ENCODE data around the gene TENM4. TPM values are rescaled to one million over a fixed set of nuclear protein-coding genes. Genes with fewer than 3 reads are reported as not detected.

TENM4 gene
- total RNA-seq, 1 donor from 2014 or later = not detected

- Mint-ChIP-seq H3K4me1 (no peaks in the 10 kb centered on the region), H3K9me3 (peaks cover 6% of the 10 kb centered on the region), H3K27me3 (no peaks in the 10 kb centered on the region), H3K36me3 (ENCODE audit: low read depth) (no peaks in the 10 kb centered on the region), H3K27ac (no peak overlapping the region), H3K4me3 (no peak overlapping the region)
- intact Hi-C loops (cut with micrococcal nuclease) = no loop called here
- DNase-seq = no peak
These were observed 564.2 kb downstream of the TENM4 start for GRCh38 chr11:78876676-78877075.

GRCh38 chr11:78870655-78871054 is 570.2 kb downstream of the TENM4 start:
- intact Hi-C loops (cut with micrococcal nuclease) = no loop called here

GRCh38 chr11:78869293-78869692 is 571.5 kb downstream of the TENM4 start:
- H3K9me3 Mint-ChIP-seq = no peaks in the 10 kb centered on the region
- H3K4me3 Mint-ChIP-seq = no peak overlapping the region
- H3K27me3 Mint-ChIP-seq = peaks cover 13% of the 10 kb centered on the region
- intact Hi-C loops (cut with micrococcal nuclease) = no loop called here
- H3K4me1 Mint-ChIP-seq = no peaks in the 10 kb centered on the region
- no peaks in the 10 kb centered on the region for H3K36me3 Mint-ChIP-seq (ENCODE audit: low read depth)
- H3K27ac Mint-ChIP-seq = no peak overlapping the region
- DNase-seq = no peak

More at GRCh38 chr11:78870655-78871054, 570.2 kb downstream of the TENM4 start:
- H3K27ac Mint-ChIP-seq = no peak overlapping the region
- H3K27me3 Mint-ChIP-seq = peaks cover 13% of the 10 kb centered on the region
- DNase-seq = no peak
- H3K9me3 Mint-ChIP-seq = no peaks in the 10 kb centered on the region
- H3K4me3 Mint-ChIP-seq = no peak overlapping the region
- H3K4me1 Mint-ChIP-seq = no peaks in the 10 kb centered on the region
- no peaks in the 10 kb centered on the region for H3K36me3 Mint-ChIP-seq (ENCODE audit: low read depth)

- DNase-seq = no peak
- intact Hi-C loops (cut with micrococcal nuclease) = no loop called here
- Mint-ChIP-seq H3K27me3 (peaks cover 13% of the 10 kb centered on the region), H3K4me3 (no peak overlapping the region), H3K36me3 (ENCODE audit: low read depth) (no peaks in the 10 kb centered on the region), H3K27ac (no peak overlapping the region), H3K9me3 (no peaks in the 10 kb centered on the region), H3K4me1 (no peaks in the 10 kb centered on the region)
These were observed 572.3 kb downstream of the TENM4 start for GRCh38 chr11:78868563-78868962.

- no peaks in the 10 kb centered on the region for H3K27me3 Mint-ChIP-seq
- H3K4me1 Mint-ChIP-seq = no peaks in the 10 kb centered on the region
- DNase-seq = no peak
- H3K36me3 Mint-ChIP-seq (ENCODE audit: low read depth) = no peaks in the 10 kb centered on the region
- intact Hi-C loops (cut with micrococcal nuclease) = no loop called here
- H3K9me3 Mint-ChIP-seq = no peaks in the 10 kb centered on the region
- H3K4me3 Mint-ChIP-seq = no peak overlapping the region
- no peak overlapping the region for H3K27ac Mint-ChIP-seq
These were observed 580.0 kb downstream of the TENM4 start for GRCh38 chr11:78860720-78861422.

GRCh38 chr11:78857688-78858087 is 583.1 kb downstream of the TENM4 start:
- H3K4me1 Mint-ChIP-seq = no peaks in the 10 kb centered on the region
- no peaks in the 10 kb centered on the region for H3K9me3 Mint-ChIP-seq
- H3K4me3 Mint-ChIP-seq = no peak overlapping the region
- no peaks in the 10 kb centered on the region for H3K27me3 Mint-ChIP-seq
- no peak overlapping the region for H3K27ac Mint-ChIP-seq
- no peak for DNase-seq
- H3K36me3 Mint-ChIP-seq (ENCODE audit: low read depth) = no peaks in the 10 kb centered on the region
- intact Hi-C loops (cut with micrococcal nuclease) = no loop called here

- Mint-ChIP-seq H3K27ac (no peak overlapping the region), H3K27me3 (no peaks in the 10 kb centered on the region), H3K4me3 (no peak overlapping the region), H3K4me1 (no peaks in the 10 kb centered on the region), H3K9me3 (no peaks in the 10 kb centered on the region), H3K36me3 (ENCODE audit: low read depth) (no peaks in the 10 kb centered on the region)
- no peak for DNase-seq
- intact Hi-C loops (cut with micrococcal nuclease) = no loop called here
These were observed 584.6 kb downstream of the TENM4 start for GRCh38 chr11:78856211-78856610.

GRCh38 chr11:78855116-78855515 is 585.7 kb downstream of the TENM4 start:
- intact Hi-C loops (cut with micrococcal nuclease) = no loop called here
- H3K36me3 Mint-ChIP-seq (ENCODE audit: low read depth) = no peaks in the 10 kb centered on the region
- no peak for DNase-seq
- no peak overlapping the region for H3K4me3 Mint-ChIP-seq
- no peaks in the 10 kb centered on the region for H3K9me3 Mint-ChIP-seq
- H3K4me1 Mint-ChIP-seq = no peaks in the 10 kb centered on the region
- H3K27me3 Mint-ChIP-seq = no peaks in the 10 kb centered on the region
- H3K27ac Mint-ChIP-seq = no peak overlapping the region

- Mint-ChIP-seq H3K27me3 (peaks cover 4% of the 10 kb centered on the region), H3K27ac (no peak overlapping the region), H3K9me3 (no peaks in the 10 kb centered on the region), H3K4me1 (no peaks in the 10 kb centered on the region), H3K4me3 (no peak overlapping the region), H3K36me3 (ENCODE audit: low read depth) (no peaks in the 10 kb centered on the region)
- intact Hi-C loops (cut with micrococcal nuclease) = no loop called here
- no peak for DNase-seq
These were observed 587.3 kb downstream of the TENM4 start for GRCh38 chr11:78853521-78853920.

GRCh38 chr11:78851878-78852586 is 588.8 kb downstream of the TENM4 start:
- Mint-ChIP-seq H3K27ac (no peak overlapping the region), H3K9me3 (no peaks in the 10 kb centered on the region), H3K27me3 (peaks cover 7% of the 10 kb centered on the region), H3K4me3 (no peak overlapping the region), H3K4me1 (no peaks in the 10 kb centered on the region), H3K36me3 (ENCODE audit: low read depth) (no peaks in the 10 kb centered on the region)
- no peak for DNase-seq
- intact Hi-C loops (cut with micrococcal nuclease) = no loop called here

- intact Hi-C loops (cut with micrococcal nuclease) = no loop called here
- no peak for DNase-seq
- Mint-ChIP-seq H3K27ac (no peak overlapping the region), H3K36me3 (ENCODE audit: low read depth) (no peaks in the 10 kb centered on the region), H3K4me1 (no peaks in the 10 kb centered on the region), H3K4me3 (no peak overlapping the region), H3K27me3 (peaks cover 7% of the 10 kb centered on the region), H3K9me3 (no peaks in the 10 kb centered on the region)
These were observed 590.8 kb downstream of the TENM4 start for GRCh38 chr11:78850078-78850477.

- Mint-ChIP-seq H3K27ac (no peak overlapping the region), H3K9me3 (no peaks in the 10 kb centered on the region), H3K27me3 (peaks cover 13% of the 10 kb centered on the region), H3K4me1 (no peaks in the 10 kb centered on the region), H3K4me3 (no peak overlapping the region), H3K36me3 (ENCODE audit: low read depth) (no peaks in the 10 kb centered on the region)
- intact Hi-C loops (cut with micrococcal nuclease) = no loop called here
- no peak for DNase-seq
These were observed 594.6 kb downstream of the TENM4 start for GRCh38 chr11:78846269-78846668.

GRCh38 chr11:78845496-78845895 is 595.3 kb downstream of the TENM4 start:
- H3K36me3 Mint-ChIP-seq (ENCODE audit: low read depth) = no peaks in the 10 kb centered on the region
- H3K27ac Mint-ChIP-seq = no peak overlapping the region
- no peaks in the 10 kb centered on the region for H3K9me3 Mint-ChIP-seq
- intact Hi-C loops (cut with micrococcal nuclease) = no loop called here
- DNase-seq = no peak
- H3K4me1 Mint-ChIP-seq = no peaks in the 10 kb centered on the region
- H3K4me3 Mint-ChIP-seq = no peak overlapping the region
- peaks cover 13% of the 10 kb centered on the region for H3K27me3 Mint-ChIP-seq

GRCh38 chr11:78841456-78842060 is 599.3 kb downstream of the TENM4 start:
- Mint-ChIP-seq H3K9me3 (no peaks in the 10 kb centered on the region), H3K4me1 (no peaks in the 10 kb centered on the region), H3K36me3 (ENCODE audit: low read depth) (no peaks in the 10 kb centered on the region), H3K27me3 (peaks cover 9% of the 10 kb centered on the region), H3K27ac (no peak overlapping the region), H3K4me3 (no peak overlapping the region)
- intact Hi-C loops (cut with micrococcal nuclease) = no loop called here
- DNase-seq = no peak
